Lung (tissue), 12 donors: ENCODE measurements around the gene SLC66A1. TPM values are rescaled to one million over a fixed set of nuclear protein-coding genes. Genes with fewer than 3 reads are reported as not detected.

Experiments used
- ATAC-seq: fragments of 200-7000 bp; cut with Tn5 transposase; one replicate; pipeline ENCODE4 v1.9.1; 2020; ENCODE audit warnings: moderate number of reproducible peaks; ENCODE audit not compliant: insufficient read depth, low FRiP score
- DNase-seq, 3 donors: peaks; one replicate each; pipeline ENCODE4 v3.0.0-alpha.2; 2013 to 2017
- H3K27ac ChIP-seq, 2 donors: one replicate each; pipeline ENCODE4 v1.5.1; 2013; ENCODE audit warnings: mild to moderate bottlenecking in 2 of 2, moderate library complexity in 2 of 2, control low read depth in 1 of 2, inconsistent platforms in 1 of 2, low read depth in 1 of 2, low read length in 1 of 2
- H3K27me3 ChIP-seq, 3 donors: one replicate each; pipeline ENCODE4 v1.5.1; 2013; ENCODE audit warnings: low read length in 2 of 3; ENCODE audit not compliant: control insufficient read depth in 3 of 3, insufficient read depth in 3 of 3
- H3K36me3 ChIP-seq, 4 donors: one replicate each; pipeline ENCODE4 v1.5.1; 2013; ENCODE audit warnings: low read length in 4 of 4, mild to moderate bottlenecking in 1 of 4, moderate library complexity in 1 of 4; ENCODE audit not compliant: control insufficient read depth in 4 of 4, insufficient read depth in 4 of 4
- H3K4me1 ChIP-seq, 5 donors: one replicate each; pipeline ENCODE4 v1.5.1; 2013; ENCODE audit warnings: low read length in 5 of 5, mild to moderate bottlenecking in 2 of 5, moderate library complexity in 1 of 5; ENCODE audit not compliant: control insufficient read depth in 5 of 5, insufficient read depth in 5 of 5
- H3K4me3 ChIP-seq: one replicate; pipeline ENCODE4 v1.5.1; 2013; ENCODE audit warnings: mild to moderate bottlenecking, control low read depth, moderate library complexity
- H3K9ac ChIP-seq, 2 donors: one replicate each; pipeline ENCODE4 v1.5.1; 2013; ENCODE audit warnings: low read length in 2 of 2, control low read depth in 1 of 2; ENCODE audit not compliant: insufficient read depth in 1 of 2
- H3K9me3 ChIP-seq, 4 donors: one replicate each; pipeline ENCODE4 v1.5.1; 2013; ENCODE audit warnings: low read length in 3 of 4, mild to moderate bottlenecking in 1 of 4, moderate library complexity in 1 of 4; ENCODE audit not compliant: control insufficient read depth in 4 of 4, insufficient read depth in 3 of 4
- WGBS, 2 donors: extraction: QIAGEN DNeasy Blood & Tissue Kit; methylation state at CpG; one replicate each; pipeline ENCODE4 v1.1.7; 2013; 5-methylcytosine and 5-hydroxymethylcytosine counted together
- polyA plus RNA-seq, 2 donors: library from polyadenylated mRNA; stranded (reverse); fragments of 200-250 nt; gene quantifications; one replicate each; pipeline ENCODE4 v1.2.1, GENCODE V29; 2013
- total RNA-seq, 2 donors: library from RNA; depleted of rRNA in 1 of 2; stranded (reverse); fragments of >200 nt in 1 of 2; gene quantifications; one replicate each; pipeline ENCODE4 v1.2.1, GENCODE V29; 2014 to 2021
- TF ChIP-seq, protein P1 (sequence below): IDR thresholded peaks from 2 replicates; pipeline ENCODE4 v1.5.1; 2012; ENCODE audit warnings: mild to moderate bottlenecking; ENCODE audit errors: control extremely low read depth, extremely low read depth
- donor health status: control.
- donor health status: control.
- donor health status: Bipolar disorder and iron deficiency.
- donor health status: healthy.
- donor health status: DM: yes; HTN: yes; CAD: no.

SLC66A1 gene
- total and polyA plus RNA-seq, 4 donors, result 15.9 to 22.4 (median 20.3) TPM

DNA sequence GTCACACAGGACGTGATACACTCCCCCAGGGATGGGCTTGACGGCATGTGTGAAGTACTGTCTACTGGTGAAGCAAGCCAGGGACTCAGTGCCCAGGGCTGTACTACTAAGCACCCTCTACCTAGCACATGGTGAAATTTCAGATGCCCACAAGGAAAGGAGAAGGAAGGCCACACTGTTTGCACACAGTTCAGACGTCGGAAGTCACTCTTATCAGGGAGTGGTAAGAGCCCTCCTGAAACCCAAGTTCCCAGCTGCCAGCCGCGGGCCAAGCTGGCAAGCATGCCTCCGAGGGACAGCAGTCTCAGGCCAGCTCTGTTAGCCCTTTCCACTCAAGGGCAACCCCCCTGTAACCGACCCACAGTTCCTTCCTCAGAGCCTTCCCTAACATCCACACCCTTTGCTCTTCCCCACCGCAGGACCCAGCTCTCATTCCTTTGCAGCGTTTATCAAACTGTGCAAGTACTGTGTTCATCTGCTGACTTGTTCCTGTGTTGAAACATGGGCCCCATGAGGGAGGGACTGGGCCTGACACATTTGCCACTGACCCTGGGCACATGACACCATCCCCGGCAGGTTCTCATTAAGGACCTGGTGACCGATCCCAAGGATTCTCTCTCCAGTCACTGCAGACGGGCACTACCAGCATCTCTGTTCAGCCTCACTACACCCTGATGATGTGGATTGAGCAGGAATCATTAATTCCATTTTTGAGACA, 58.5 kb downstream of the SLC66A1 start:
- Histone ChIP-seq H3K9ac (no peak overlapping the region), H3K4me1 (peaks cover 0 to 35% (median 0%) of the 10 kb centered on the region in 5 donors)

DNA sequence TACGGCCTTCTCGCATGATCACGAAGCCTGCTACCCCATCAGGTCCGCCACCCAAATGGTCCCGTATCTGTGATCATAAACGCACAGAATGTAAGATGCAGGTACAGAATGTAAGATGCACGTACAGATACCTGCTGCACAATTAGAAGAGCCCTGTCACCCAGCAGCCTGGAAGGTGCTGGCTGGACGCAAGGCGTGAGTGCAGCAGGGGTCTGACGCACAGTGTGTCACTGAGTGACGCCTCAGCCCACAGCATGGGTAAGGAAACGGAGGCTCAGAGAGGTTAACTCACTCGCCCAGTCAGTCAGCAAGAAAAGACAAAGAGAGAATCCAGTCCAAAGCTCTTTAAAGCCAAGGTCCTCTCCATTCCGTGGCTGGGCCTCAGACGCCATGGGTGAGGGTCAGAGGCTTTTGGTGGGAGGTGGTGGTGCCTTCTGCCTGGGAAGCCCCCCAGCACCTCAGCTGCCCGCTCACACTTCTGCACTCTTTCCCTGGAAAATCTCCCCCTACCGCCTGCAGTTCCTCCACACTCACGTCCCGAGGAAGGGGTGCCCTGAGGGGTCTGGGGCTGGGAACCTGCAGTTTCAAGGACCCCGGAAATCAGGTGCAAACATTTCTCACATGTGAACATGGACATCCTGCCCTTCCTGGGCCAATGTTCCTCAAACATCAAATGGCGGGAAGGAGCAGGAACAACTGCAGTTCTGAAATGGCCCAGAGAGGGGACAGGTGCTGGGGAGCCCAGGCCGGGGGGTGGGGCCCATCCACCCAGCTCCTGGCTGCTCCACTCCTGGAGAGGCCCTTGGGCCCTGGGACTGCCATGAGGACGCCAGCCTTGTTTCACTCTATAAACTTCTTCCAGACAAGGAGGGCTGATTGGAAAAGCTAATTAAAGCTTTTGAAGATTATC, 59.4 kb downstream of the SLC66A1 start:
- Histone ChIP-seq H3K4me3 (no peak overlapping the region), H3K27me3 (no peaks in the 10 kb centered on the region), H3K9ac (no peak overlapping the region), H3K4me1 (peaks cover 0 to 34% (median 0%) of the 10 kb centered on the region in 5 donors), H3K9me3 (no peaks in the 10 kb centered on the region), H3K27ac (peak overlapping the region in 1 of 2 donors; percentile 79), H3K36me3 (peaks cover 0 to 29% (median 5%) of the 10 kb centered on the region in 4 donors)
- no peak for DNase-seq
- ATAC-seq, result no peak
- TF ChIP-seq, protein P1, sequence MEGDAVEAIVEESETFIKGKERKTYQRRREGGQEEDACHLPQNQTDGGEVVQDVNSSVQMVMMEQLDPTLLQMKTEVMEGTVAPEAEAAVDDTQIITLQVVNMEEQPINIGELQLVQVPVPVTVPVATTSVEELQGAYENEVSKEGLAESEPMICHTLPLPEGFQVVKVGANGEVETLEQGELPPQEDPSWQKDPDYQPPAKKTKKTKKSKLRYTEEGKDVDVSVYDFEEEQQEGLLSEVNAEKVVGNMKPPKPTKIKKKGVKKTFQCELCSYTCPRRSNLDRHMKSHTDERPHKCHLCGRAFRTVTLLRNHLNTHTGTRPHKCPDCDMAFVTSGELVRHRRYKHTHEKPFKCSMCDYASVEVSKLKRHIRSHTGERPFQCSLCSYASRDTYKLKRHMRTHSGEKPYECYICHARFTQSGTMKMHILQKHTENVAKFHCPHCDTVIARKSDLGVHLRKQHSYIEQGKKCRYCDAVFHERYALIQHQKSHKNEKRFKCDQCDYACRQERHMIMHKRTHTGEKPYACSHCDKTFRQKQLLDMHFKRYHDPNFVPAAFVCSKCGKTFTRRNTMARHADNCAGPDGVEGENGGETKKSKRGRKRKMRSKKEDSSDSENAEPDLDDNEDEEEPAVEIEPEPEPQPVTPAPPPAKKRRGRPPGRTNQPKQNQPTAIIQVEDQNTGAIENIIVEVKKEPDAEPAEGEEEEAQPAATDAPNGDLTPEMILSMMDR, result no peak
- 87 to 90% methylated on average over 23 of the region's 23 CpGs for WGBS, 2 donors

More for the DNA sequence above, 58.5 kb downstream of the SLC66A1 start:
- Histone ChIP-seq H3K9me3 (no peaks in the 10 kb centered on the region), H3K27me3 (no peaks in the 10 kb centered on the region), H3K27ac (peak overlapping the region in 1 of 2 donors; percentile 79), H3K36me3 (peaks cover 0 to 27% (median 2%) of the 10 kb centered on the region in 4 donors), H3K4me3 (no peak overlapping the region)
- ATAC-seq (peak; percentile 68), DNase-seq (peak in 1 of 3 donors; percentile 59)
- WGBS, 2 donors, result 32 to 52% methylated on average over 13 of the region's 13 CpGs
- TF ChIP-seq, protein P1, result no peak

DNA sequence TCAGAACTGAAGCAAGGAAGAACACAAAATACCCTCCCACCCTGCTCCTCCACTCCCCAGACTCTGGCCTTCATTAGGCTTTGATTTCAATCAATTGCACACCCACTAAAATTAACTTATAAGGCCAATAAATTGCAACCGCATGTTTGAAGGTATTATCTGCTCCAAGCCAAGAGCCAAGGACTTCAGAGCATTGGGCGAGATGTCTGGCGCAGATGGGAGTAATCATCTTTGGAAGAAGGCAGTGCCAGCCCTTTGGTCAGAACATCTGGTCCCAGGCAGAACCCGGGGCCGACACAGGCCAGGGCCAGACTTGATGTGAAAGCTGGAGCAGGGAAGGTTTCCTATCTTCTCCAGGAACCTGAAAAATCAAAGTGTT, 60.0 kb downstream of the SLC66A1 start:
- no peak overlapping the region for H3K4me3 ChIP-seq
- H3K27me3 ChIP-seq, result no peaks in the 10 kb centered on the region
- TF ChIP-seq, protein P1, result no peak
- H3K9ac ChIP-seq, result no peak overlapping the region
- H3K27ac ChIP-seq, result no peak overlapping the region
- peaks cover 0 to 30% (median 0%) of the 10 kb centered on the region in 5 donors for H3K4me1 ChIP-seq
- ATAC-seq (no peak), DNase-seq (no peak)
- H3K9me3 ChIP-seq, result no peaks in the 10 kb centered on the region
- 85 to 88% methylated on average over 5 of the region's 5 CpGs for WGBS, 2 donors
- H3K36me3 ChIP-seq, result peaks cover 0 to 32% (median 12%) of the 10 kb centered on the region in 4 donors
